ENCODE data around the gene DPF3.

DPF3 gene

GRCh38 chr14:72739446-72740405 is 154.2 kb downstream of the DPF3 start:
- DNase-seq = no peak

GRCh38 chr14:72738161-72738611 is 155.7 kb downstream of the DPF3 start:
- DNase-seq = no peak

DNA sequence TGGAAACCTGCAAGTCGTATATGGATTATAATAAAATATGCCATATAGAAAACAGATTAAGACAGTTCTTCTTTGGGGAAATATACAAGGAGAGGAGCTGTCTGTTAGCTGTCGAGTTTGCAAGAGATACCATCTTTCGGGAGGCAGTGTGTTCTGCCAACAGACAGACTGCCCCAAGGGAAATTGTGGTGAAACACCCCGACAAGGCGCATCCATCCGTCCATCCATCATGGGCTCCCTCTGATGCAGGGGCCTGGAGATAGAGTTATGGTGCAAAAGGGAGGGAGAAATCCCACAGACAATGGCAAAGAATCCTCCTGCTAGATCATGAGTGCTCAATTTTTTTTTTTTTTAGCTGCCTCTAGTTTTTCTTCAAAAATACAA is 156.3 kb downstream of the DPF3 start:
- DNase-seq = no peak

GRCh38 chr14:72736786-72737559 is 156.9 kb downstream of the DPF3 start:
- DNase-seq = no peak

GRCh38 chr14:72736308-72736707 is 157.6 kb downstream of the DPF3 start:
- no peak for DNase-seq

DNA sequence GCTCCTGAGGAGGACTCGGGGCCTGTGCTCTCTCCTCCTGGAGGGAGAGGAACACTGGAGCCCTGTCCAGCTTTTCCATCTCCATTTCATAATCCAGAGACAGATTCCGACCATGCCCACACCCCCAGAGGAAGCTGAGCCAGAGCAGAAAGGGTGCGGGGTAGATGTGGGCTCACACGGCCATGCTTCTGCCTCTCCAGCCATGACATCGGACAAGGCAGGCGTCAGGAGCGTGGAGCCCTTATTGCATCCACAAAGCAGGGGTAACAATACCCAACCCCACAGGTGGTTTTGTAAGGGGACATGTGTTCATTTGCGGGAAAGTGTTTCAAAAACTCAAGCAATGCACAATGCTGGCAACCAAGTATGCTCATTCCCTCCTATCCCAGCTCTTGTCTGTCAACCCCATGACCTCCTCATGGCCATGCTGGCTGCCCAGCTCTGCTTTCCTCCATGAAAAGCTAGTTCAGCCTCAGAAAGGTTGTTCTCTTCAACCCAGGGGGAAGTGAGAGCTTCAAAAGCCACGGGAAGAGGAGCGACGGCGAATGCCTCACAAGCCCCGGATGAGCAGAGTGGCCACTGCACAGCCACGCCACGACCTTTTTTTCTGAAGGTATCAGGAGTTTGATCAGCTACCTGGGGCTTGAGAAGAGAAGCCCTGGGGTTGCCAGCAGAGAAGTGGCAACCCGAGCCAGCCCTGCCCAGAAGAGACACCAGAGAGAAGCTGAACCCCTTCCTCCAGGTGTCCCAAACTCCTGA is 161.7 kb downstream of the DPF3 start:
- no peak for DNase-seq

DNA sequence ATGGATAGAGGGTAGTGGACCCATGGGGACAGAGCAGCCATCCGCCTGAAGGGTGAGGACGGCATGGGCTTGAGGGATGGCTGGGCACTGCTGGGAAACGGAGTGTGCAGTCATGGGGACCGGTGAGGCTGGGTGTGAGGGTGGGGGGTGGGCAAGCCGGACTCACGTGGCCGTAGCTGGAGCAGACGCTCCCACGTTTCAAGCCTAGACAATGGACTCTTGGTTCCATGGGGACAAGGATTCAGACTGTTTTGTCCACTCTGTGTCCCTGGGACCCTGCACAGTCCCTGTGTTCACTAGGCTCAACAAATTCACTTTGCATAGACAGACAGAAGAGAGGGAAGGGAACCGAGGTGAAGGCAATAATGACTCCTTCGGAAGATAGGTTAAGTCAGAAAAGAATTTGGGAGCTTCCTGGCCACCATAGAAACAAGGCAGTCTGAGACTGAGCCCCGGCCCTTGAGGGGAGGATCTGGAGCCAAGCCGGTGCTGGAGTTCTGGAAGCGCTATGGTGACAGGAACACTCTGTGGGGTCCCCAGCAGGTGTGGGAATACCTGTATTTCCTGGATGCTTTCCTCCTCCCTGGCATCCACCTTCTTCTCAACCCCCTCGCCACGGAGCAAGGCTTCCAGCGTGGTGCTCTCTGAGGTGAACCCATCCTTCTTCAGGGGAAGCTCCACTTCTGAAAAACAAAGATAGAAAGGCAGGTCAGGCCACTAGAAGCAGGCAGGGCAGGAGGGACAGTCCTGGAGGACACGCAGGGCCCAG is 162.5 kb downstream of the DPF3 start:
- DNase-seq = no peak

GRCh38 chr14:72730468-72730867 is 163.4 kb downstream of the DPF3 start:
- no peak for DNase-seq

DNA sequence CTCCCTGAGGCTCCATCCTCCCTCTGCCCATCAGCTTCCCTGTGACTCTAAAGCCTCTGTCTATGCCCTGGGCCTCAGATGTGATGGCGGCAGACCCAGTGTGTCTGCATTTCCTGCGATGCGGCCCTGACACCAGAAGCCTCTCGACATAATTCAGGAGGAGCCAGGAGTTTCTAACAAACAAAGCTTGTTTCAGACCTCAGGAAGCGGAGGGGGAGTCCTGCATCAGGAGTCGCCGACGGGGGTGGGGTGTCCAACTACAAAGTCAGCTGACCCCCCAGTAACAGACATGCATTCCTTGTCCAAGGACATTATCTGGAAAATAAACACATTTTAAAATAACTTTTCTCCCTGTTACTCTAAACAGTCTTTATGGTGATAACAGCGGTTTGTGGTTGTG is 167.5 kb downstream of the DPF3 start:
- DNase-seq = no peak

- DNase-seq = no peak
These were observed 169.9 kb downstream of the DPF3 start for GRCh38 chr14:72723858-72724530.

GRCh38 chr14:72722201-72722785 is 171.6 kb downstream of the DPF3 start:
- DNase-seq = no peak

GRCh38 chr14:72721083-72721482 is 172.8 kb downstream of the DPF3 start:
- no peak for DNase-seq

GRCh38 chr14:72717220-72717619 is 176.7 kb downstream of the DPF3 start:
- no peak for DNase-seq

- no peak for DNase-seq
These were observed 177.4 kb downstream of the DPF3 start for GRCh38 chr14:72716476-72716875.

DNA sequence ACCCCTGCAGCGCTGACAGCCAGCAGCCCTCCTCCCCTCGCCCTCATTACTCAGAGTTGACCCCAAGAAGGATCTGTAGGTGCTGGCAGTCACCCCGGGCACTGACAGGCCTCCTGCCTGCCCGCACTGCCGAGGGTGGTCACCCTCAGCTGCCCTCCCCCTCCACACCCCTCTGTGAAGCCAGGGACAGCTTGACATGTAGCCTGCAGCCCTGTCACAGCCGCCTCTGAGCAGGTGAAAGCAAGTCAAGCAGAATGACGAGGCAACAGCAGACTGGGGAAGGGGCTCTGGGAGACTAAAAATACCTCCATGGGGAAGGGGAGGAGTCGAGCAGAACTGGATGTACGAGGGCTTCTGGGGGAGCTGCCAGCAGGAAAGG is 178.1 kb downstream of the DPF3 start:
- no peak for DNase-seq

- DNase-seq = no peak
These were observed 178.6 kb downstream of the DPF3 start for GRCh38 chr14:72715215-72715849.

GRCh38 chr14:72714871-72715214 is 179.1 kb downstream of the DPF3 start:
- no peak for DNase-seq

- DNase-seq = no peak
These were observed 179.8 kb downstream of the DPF3 start for GRCh38 chr14:72714094-72714493.

DNA sequence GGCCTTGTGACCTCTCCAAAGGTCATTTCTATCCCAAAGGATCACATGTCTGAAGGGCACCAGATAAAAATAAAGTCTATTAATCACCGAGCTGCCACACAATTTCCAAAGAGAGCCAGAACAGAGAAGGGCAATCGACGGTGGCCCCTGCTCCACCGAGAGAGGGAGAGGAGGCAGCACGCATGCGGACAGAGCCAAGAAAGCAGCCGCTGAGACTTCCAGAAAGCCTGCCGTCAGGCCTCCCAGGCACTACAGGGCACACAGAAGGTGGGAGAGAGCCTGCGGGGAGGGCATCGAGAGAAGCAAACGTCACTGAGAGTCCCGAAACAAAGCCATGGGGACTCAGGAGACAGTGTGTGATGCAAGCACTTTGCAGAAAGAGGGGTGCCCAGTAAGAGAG is 182.0 kb downstream of the DPF3 start:
- no peak for DNase-seq

DNA sequence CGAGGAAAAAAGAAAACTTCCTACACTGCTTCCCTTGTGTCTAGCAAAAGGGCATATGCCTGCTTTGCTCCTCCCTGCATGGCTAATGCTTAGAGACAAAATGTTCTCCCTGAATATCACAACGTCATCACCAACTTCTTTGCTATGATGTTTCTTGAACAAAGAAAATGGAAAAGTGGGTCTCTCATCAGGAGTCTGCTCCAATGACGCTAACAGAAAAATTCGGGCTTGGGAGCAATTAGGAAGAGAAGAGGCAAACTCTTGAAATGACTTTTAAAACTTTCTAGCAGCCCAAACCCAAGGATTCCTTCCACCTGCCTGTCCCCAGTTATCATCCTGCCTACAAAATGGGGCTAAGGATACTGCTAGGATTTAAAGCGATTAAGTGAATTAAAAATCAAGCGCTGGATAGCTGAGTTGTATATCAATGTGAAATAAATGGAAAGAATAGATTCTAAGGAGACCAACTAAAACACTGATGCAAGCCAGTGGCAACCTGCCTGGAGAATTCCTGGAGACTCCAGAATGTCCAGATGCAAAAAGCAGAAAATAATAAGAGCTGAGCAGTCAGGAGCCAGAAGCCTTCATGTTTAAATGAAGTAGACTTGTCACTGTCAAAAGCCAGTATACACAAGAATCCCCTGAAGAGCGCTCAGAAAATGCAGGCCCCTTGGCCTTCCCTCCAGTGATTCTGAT is 183.8 kb downstream of the DPF3 start:
- DNase-seq = no peak

Measured in T-helper 9 cell (primary cell).